Measurements from ENCODE around the gene PRKCA.

GRCh38 chr17:66570447-66571195 lies 268.2 kb downstream of the PRKCA start:
- TF ChIP-seq CTCF (IDR thresholded peaks at IDR 0.05) (no peak), POLR2A (IDR thresholded peaks at IDR 0.05) (no peak)

All from ovary (tissue), 3 donors.